SK-N-SH (cell line): ENCODE data around the gene RASIP1. TPM values are rescaled to one million over a fixed set of nuclear protein-coding genes. Genes with fewer than 3 reads are reported as not detected.
"Not testable (repeated sequence)": the region's sequence is repeated elsewhere in the genome, so short reads cannot be mapped to it uniquely, and the experiment has no call there.

Source experiments
- CTCF ChIA-PET: fragments of 300-600, 350-600 bp; formaldehyde crosslinking; extraction: SDS; loops from one replicate; lab custom pipeline; 2021; lab: Yijun Ruan, JAX
- POLR2A ChIA-PET: fragments of 350-600 bp; sonication (Branson Sonifier 250); formaldehyde crosslinking; extraction: SDS; loops from one replicate; lab custom pipeline; 2020; ENCODE audit warnings: antibody characterized with exemption, inconsistent platforms; lab: Yijun Ruan, JAX
- DNase-seq: peaks from one replicate; pipeline ENCODE4 v3.0.0; 2012
- H2AFZ ChIP-seq: fragments of 200-600 bp; sonication (generic); 2 replicates; pipeline ENCODE4 v1.8.1; 2016; ENCODE audit warnings: antibody characterized with exemption, mild to moderate bottlenecking, low read depth
- H3F3A ChIP-seq: fragments of 200-600 bp; sonication (generic); replicated peaks from 2 replicates; pipeline ENCODE3; 2016; ENCODE audit warnings: antibody characterized with exemption, mild to moderate bottlenecking; ENCODE audit not compliant: insufficient read depth
- H3K27ac ChIP-seq, 2 experiments: fragments of 200-500 bp in 1 of 2; fragments of 200-600 bp in 1 of 2; sonication (Bioruptor generic) in 1 of 2; sonication (generic), shearing (Covaris generic) in 1 of 2; 2 replicates each; pipeline versions ENCODE4 v1.5.1 to v1.6.1; 2014 to 2016; ENCODE audit warnings: low read depth in 2 of 2, inconsistent platforms in 1 of 2, low read length in 1 of 2, mild to moderate bottlenecking in 1 of 2, mixed read lengths in 1 of 2
- H3K27me3 ChIP-seq: fragments of 200-600 bp; sonication (generic), shearing (Covaris generic); 2 replicates; pipeline ENCODE4 v1.6.1; 2016; ENCODE audit warnings: mixed run types; ENCODE audit not compliant: insufficient read depth
- H3K36me3 ChIP-seq, 2 experiments: fragments of 200-500 bp in 1 of 2; fragments of 200-600 bp in 1 of 2; sonication (Bioruptor generic) in 1 of 2; sonication (generic) in 1 of 2; replicated peaks in 1 of 2; 2 replicates each; pipeline versions ENCODE3 to v1.5.1; 2014 to 2016; ENCODE audit warnings: low read length in 1 of 2, mild to moderate bottlenecking in 1 of 2; ENCODE audit not compliant: insufficient read depth in 2 of 2, control insufficient read depth in 1 of 2
- H3K4me1 ChIP-seq, 2 experiments: fragments of 200-500 bp in 1 of 2; fragments of 200-600 bp in 1 of 2; sonication (Bioruptor generic) in 1 of 2; sonication (generic), shearing (Covaris generic) in 1 of 2; 2 replicates each; pipeline versions ENCODE4 v1.5.1 to v1.6.1; 2014 to 2016; ENCODE audit warnings: low read depth in 1 of 2, low read length in 1 of 2, mixed run types in 1 of 2; ENCODE audit not compliant: insufficient read depth in 2 of 2, control insufficient read depth in 1 of 2
- H3K4me2 ChIP-seq: fragments of 200-600 bp; sonication (generic), shearing (Covaris generic); 2 replicates; pipeline ENCODE4 v1.6.1; 2017; ENCODE audit warnings: mixed run types
- H3K4me3 ChIP-seq, 2 experiments: fragments of 200-500 bp in 1 of 2; fragments of 200-600 bp in 1 of 2; sonication (Bioruptor generic) in 1 of 2; sonication (generic), shearing (Covaris generic) in 1 of 2; 2 replicates each; pipeline versions ENCODE4 v1.5.1 to v1.8.1; 2014 to 2016; ENCODE audit warnings: low read depth in 2 of 2, inconsistent platforms in 1 of 2, low read length in 1 of 2, mild to moderate bottlenecking in 1 of 2, mixed read lengths in 1 of 2, moderate library complexity in 1 of 2
- H3K79me2 ChIP-seq: fragments of 200-600 bp; sonication (generic); 2 replicates; pipeline ENCODE4 v1.8.1; 2017; ENCODE audit warnings: mild to moderate bottlenecking; ENCODE audit not compliant: insufficient read depth
- H3K9ac ChIP-seq: fragments of 200-600 bp; sonication (generic); 2 replicates; pipeline ENCODE4 v1.6.1; 2017; ENCODE audit warnings: mixed run types
- H3K9me2 ChIP-seq: fragments of 200-600 bp; sonication (generic); 2 replicates; pipeline ENCODE4 v1.6.1; 2017; ENCODE audit warnings: mixed run types
- H3K9me3 ChIP-seq: fragments of 200-600 bp; sonication (generic); 2 replicates; pipeline ENCODE4 v1.6.1; 2017; ENCODE audit warnings: mixed run types, mild to moderate bottlenecking, moderate library complexity
- H4K20me1 ChIP-seq: fragments of 200-600 bp; sonication (generic); 2 replicates; pipeline ENCODE4 v1.6.1; 2017; ENCODE audit warnings: mild to moderate bottlenecking, mixed run types; ENCODE audit not compliant: insufficient read depth
- EP300 ChIP-seq, 2 experiments: IDR thresholded peaks; 2 replicates each; pipeline versions ENCODE4 v1.4.0 to v1.6.1; 2012; ENCODE audit warnings: borderline replicate concordance in 1 of 2, low read depth in 1 of 2, low read length in 1 of 2
- FOSL2 ChIP-seq: IDR thresholded peaks from 2 replicates; pipeline ENCODE4 v1.4.0; 2012; ENCODE audit warnings: low read depth, mild to moderate bottlenecking, moderate library complexity, borderline replicate concordance
- FOXJ3 ChIP-seq: sonication (generic); formaldehyde crosslinking; IDR thresholded peaks from 2 replicates; pipeline ENCODE4 v1.5.1; 2020; ENCODE audit warnings: mild to moderate bottlenecking, missing genetic modification reagents
- GABPA ChIP-seq: IDR thresholded peaks from 2 replicates; pipeline ENCODE4 v1.4.0; 2012; ENCODE audit warnings: low read depth, mild to moderate bottlenecking
- JUND ChIP-seq: IDR thresholded peaks from 2 replicates; pipeline ENCODE4 v1.4.0; 2012
- POLR2AphosphoS5 ChIP-seq: IDR thresholded peaks from 2 replicates; pipeline ENCODE4 v1.6.1; 2012; ENCODE audit warnings: low read depth, low read length
- RFX5 ChIP-seq: IDR thresholded peaks from 2 replicates; pipeline ENCODE4 v1.6.1; 2012; ENCODE audit warnings: mild to moderate bottlenecking, improper control_type of control experiment, low read length
- TAF1 ChIP-seq: IDR thresholded peaks from 2 replicates; pipeline ENCODE4 v1.6.1; 2012; ENCODE audit warnings: low read depth, mild to moderate bottlenecking, low read length, moderate library complexity, borderline replicate concordance
- TEAD4 ChIP-seq: IDR thresholded peaks from 2 replicates; pipeline ENCODE4 v1.4.0; 2012; ENCODE audit warnings: mild to moderate bottlenecking, borderline replicate concordance; ENCODE audit not compliant: insufficient read depth
- USF2 ChIP-seq: fragments of 150-350 bp; IDR thresholded peaks from 2 replicates; pipeline ENCODE4 v1.6.1; 2017; ENCODE audit warnings: antibody characterized with exemption, low read length, low read depth, borderline replicate concordance
- YY1 ChIP-seq: IDR thresholded peaks from 2 replicates; pipeline ENCODE4 v1.4.0; 2012; ENCODE audit warnings: low read depth, mild to moderate bottlenecking
- WGBS: methylation state at CpG from one replicate; pipeline ENCODE4 v1.1.6; 2017; ENCODE audit warnings: low lambda C conversion rate; 5-methylcytosine and 5-hydroxymethylcytosine counted together
- polyA plus RNA-seq, 3 experiments: library from polyadenylated mRNA; depleted of rRNA; stranded (reverse); fragments of >200 nt; gene quantifications; 2 replicates each; pipeline ENCODE4 v1.2.3, GENCODE V29; 2012
- TF ChIP-seq, protein P1 (sequence below): IDR thresholded peaks from 2 replicates; pipeline ENCODE4 v1.4.0; 2012; ENCODE audit warnings: low read depth
- TF ChIP-seq, protein P2 (sequence below): IDR thresholded peaks from 2 replicates; pipeline ENCODE4 v1.4.0; 2012; ENCODE audit warnings: low read depth, borderline replicate concordance

The RASIP1 gene
- polyA plus RNA-seq, 1 of the 3 experiments (the other 2 are of a cell fraction): 0.41 TPM

DNA sequence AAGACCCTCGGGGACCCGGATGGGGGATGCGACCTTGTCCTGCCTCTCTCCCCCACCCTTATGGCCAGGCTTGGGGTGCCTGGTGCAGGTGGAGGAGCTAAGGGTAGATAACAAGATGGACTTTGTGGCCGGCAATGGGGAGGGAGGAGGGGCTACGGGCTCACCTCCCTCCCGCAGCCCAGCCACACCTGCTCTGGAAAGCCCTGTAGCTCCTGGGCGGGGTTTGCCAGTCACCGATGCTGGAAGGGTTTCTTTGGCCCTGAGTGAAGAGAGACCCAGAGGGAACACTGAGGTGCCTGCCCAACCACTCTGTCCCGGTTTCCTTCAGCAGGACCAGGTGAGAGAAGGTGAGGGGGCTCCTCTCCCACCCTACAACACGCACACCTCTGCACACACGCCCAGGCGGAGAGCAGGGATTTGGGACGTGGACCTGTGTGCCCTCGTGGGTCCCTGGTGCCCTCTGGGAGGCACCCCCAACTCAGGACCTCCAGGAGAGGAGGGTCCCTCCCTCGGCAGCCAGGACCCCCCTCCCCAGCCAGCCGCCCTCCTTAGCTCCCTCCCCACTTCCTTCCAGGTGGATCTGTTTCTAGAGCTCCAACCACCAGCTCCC, 44.6 kb downstream of the RASIP1 start, which contains the start of gene FUT2 (continued):
- no peak for TF ChIP-seq USF2
- TF ChIP-seq GABPA: no peak

DNA sequence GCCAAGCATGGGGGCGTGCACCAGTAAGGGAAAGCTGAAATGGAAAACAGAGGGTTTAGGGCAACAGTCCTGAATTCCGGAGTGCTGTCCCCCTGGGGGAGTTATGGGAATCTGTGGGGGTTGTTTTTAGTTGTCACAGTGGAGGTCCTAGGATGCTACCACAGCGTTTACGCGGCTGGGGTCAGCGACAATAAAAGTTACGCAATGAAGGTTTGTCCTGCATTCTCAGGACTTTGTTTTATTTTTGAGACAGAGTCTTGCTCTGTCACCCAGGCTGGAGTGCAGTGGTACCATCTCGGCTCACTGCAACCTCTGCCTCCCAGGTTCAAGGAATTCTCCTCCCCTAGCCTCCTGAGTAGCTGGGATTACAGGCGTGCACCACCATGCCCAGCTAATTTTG, 46.8 kb downstream of the RASIP1 start:
- H3K9me3 ChIP-seq, H3K4me2 ChIP-seq, H3K9ac ChIP-seq, H3K79me2 ChIP-seq, H3K27me3 ChIP-seq, H3K4me3 ChIP-seq, DNase-seq, POLR2A ChIA-PET, H2AFZ ChIP-seq, H3F3A ChIP-seq, H3K36me3 ChIP-seq, H4K20me1 ChIP-seq, H3K9me2 ChIP-seq, H3K4me1 ChIP-seq, H3K27ac ChIP-seq: not testable (repeated sequence)
- 88% methylated on average over 9 of the region's 9 CpGs for WGBS
- CTCF ChIA-PET: interaction anchor here (0.9 to 1.2 kb wide), 3 partner anchors 18 to 48 kb away, joined by 3 to 4 read pairs (median 3); partner anchors contain the start of gene CA11

DNA sequence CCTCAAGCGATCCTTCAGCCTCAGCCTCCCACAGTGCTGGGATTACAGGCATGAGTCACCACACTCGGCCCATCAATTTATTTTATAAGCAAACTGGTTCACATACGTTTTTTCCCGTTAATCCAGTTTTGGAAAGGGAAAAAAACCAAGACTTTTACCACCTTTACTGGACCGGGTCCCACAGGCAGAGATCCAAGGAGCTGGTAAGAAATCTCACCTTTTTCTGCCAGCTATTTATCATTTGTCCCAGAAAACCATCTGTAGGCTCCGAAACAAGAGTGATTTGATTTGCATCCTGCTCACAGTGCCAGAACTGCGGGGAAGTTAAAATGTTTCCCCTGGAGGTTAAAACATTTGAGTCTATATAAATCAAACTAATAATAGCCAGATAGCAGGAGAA, 51.0 kb downstream of the RASIP1 start:
- Histone ChIP-seq H3K79me2 (no peaks in the 10 kb centered on the region), H2AFZ (no peak overlapping the region), H3F3A (no peaks in the 10 kb centered on the region), H3K27ac (no peak overlapping the region), H3K9me2 (no peaks in the 10 kb centered on the region), H3K36me3 (no peaks in the 10 kb centered on the region), H3K9me3 (no peaks in the 10 kb centered on the region), H3K9ac (no peak overlapping the region), H3K4me2 (no peak overlapping the region), H4K20me1 (no peaks in the 10 kb centered on the region), H3K4me1 (no peaks in the 10 kb centered on the region), H3K27me3 (no peaks in the 10 kb centered on the region), H3K4me3 (no peak overlapping the region)
- TF ChIP-seq RFX5 (no peak), FOSL2 (no peak), TEAD4 (no peak), POLR2AphosphoS5 (no peak), TAF1 (no peak), JUND (no peak), FOXJ3 (no peak), YY1 (no peak), EP300 (IDR thresholded peaks at IDR 0.05; ENCODE audit: borderline replicate concordance in 1 of 2, low read depth in 1 of 2, low read length in 1 of 2) (no peak)
- TF ChIP-seq, protein P1, sequence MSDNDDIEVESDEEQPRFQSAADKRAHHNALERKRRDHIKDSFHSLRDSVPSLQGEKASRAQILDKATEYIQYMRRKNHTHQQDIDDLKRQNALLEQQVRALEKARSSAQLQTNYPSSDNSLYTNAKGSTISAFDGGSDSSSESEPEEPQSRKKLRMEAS: no peak
- TF ChIP-seq, protein P2, sequence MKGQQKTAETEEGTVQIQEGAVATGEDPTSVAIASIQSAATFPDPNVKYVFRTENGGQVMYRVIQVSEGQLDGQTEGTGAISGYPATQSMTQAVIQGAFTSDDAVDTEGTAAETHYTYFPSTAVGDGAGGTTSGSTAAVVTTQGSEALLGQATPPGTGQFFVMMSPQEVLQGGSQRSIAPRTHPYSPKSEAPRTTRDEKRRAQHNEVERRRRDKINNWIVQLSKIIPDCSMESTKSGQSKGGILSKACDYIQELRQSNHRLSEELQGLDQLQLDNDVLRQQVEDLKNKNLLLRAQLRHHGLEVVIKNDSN: no peak
- POLR2A ChIA-PET: no interaction called here
- no peak for DNase-seq
- CTCF ChIA-PET: interaction anchor here (1.0 to 2.3 kb wide), 5 partner anchors 14 to 99 kb away, joined by 3 to 10 read pairs (median 4); no protein-coding TSS in a partner anchor
- 63% methylated on average over 7 of the region's 7 CpGs for WGBS
